ENCODE results near the gene SYT15.
"Not testable (repeated sequence)": the region's sequence is repeated elsewhere in the genome, so short reads cannot be mapped to it uniquely, and the experiment has no call there.

The SYT15 gene

DNA sequence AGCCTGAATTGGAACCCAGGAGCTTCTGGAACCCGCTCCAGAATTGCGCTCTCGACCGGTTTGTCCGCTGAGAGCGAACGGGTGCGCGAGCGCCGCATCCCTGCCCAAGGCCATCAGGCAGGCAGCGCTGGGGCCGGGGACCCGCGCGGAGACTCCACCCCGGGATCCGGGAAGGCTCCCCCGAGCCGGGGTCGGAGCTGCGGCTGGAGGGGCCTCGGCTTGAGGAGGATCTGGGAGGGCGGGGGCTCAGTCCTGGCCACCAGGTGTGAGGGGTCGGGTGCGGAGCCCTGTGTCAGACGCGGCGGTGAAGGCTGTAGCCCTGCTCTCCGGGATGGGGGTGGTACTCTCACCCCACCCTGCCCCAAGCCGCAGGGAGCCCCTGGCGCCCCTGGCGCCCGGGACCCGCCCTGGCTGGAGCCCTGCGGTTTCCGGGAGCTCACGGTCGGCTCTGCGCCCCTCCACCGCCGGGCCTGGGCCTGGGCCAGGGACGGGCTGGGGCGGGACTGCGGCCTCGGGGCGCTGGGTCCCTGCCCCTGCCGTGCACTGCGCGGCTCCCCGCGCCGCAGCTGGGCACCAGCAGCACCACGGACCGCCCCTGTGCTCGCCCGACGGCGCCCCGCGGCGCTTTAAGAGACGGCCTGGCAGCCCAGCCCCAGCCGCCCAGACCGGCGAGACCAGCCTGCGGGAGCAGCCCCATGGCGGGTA is at the start of gene SYT15:
Gene SYT15 (plus strand): TSS at position 655 of the 705 bp plus-strand sequence. CDS start 41 bp downstream, at position 696.
- not testable (repeated sequence) for DNase-seq (ENCODE audit: low read depth); H3K4me3 ChIP-seq (ENCODE audit: control insufficient read depth, low read depth, low read length)

DNA sequence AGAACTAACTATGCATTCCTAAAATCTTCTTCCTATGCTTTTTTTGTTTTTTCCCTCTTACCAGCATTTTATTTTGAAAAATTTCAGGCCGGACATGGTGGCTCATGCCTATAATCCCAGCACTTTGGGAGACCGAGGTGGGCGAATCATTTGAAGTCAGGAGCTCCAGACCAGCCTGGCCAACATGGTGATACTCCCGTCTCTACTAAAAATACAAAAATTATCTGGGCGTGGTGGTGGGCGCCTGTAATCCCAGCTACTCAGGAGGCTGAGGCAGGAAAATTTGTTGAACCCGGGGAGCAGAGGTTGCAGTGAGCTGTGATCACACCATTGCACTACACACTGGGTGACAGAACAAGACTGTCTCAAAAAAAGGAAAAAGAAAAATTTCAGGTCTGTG is 49.2 kb upstream of the SYT15 start:
- not testable (repeated sequence) for DNase-seq (ENCODE audit: low read depth); H3K4me3 ChIP-seq (ENCODE audit: control insufficient read depth, low read depth, low read length)

DNA sequence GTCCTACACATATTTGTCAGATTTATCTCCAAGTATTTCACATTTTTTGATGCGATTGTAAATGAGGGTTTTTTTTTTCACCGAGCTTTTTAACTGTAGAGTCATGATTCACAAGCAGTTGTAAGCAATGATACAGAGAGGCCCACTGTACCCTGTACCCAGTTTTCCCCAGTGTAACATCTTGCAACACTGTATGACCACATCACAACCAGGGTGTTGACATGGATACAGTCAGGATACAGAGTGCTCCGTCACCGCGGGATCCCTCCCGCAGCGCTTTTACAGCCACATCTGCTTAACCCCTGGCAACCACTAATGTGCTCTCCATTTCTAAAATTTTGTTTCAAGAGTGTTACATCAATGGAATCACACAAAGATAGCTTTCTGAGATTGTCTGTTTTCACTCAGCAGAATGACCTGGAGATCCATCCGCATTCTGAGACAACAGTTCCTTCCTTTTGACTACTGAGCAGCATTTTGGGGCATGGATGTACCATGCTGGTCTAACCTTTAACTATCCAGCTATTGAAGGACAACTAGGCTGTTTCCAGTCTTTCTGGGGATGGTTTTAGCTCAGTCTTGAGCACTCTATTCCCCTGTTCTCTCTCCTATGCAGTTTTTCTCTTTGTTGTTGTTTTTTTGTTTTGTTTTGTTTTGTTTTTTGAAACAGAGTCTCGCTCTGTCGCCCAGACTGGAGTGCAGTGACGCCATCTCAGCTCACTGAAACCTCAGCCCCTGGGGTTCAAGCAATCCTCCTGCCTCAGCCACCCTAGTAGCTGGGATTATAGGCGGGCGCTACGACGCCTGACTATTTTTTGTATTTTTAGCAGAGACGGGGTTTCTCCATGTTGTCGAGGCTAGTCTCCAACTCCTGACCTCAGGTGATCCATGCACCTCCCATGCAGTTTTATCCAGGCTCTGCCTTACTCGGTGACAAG is 48.4 kb upstream of the SYT15 start:
- H3K4me3 ChIP-seq (ENCODE audit: control insufficient read depth, low read depth, low read length), result no peak overlapping the region
- peak; percentile 99 for DNase-seq (ENCODE audit: low read depth)
- TF ChIP-seq, protein P1, sequence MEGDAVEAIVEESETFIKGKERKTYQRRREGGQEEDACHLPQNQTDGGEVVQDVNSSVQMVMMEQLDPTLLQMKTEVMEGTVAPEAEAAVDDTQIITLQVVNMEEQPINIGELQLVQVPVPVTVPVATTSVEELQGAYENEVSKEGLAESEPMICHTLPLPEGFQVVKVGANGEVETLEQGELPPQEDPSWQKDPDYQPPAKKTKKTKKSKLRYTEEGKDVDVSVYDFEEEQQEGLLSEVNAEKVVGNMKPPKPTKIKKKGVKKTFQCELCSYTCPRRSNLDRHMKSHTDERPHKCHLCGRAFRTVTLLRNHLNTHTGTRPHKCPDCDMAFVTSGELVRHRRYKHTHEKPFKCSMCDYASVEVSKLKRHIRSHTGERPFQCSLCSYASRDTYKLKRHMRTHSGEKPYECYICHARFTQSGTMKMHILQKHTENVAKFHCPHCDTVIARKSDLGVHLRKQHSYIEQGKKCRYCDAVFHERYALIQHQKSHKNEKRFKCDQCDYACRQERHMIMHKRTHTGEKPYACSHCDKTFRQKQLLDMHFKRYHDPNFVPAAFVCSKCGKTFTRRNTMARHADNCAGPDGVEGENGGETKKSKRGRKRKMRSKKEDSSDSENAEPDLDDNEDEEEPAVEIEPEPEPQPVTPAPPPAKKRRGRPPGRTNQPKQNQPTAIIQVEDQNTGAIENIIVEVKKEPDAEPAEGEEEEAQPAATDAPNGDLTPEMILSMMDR (conservative IDR thresholded peaks at IDR 0.05; ENCODE audit: control insufficient read depth, insufficient read depth, low read depth, low read length), result no peak

DNA sequence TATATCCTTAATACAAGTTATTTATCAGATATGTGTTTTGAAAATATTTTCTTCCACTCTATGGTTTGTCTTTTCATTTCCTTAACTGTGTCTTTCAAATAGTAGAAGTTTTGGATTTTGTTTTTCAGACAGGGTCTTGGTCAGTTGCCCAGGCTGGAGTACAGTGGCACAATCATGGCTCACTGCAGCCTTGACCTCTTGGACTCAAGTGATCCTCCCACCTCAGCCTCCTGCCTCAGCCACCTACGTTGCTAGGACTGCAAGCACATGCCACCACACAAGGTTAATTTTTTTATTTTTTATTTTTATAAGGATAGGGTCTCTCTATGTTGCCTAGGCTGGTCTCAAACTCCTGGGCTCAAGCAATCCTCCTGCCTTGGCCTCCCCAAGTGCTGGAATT is 46.7 kb upstream of the SYT15 start:
- DNase-seq (ENCODE audit: low read depth); H3K4me3 ChIP-seq (ENCODE audit: control insufficient read depth, low read depth, low read length): not testable (repeated sequence)

GRCh38 chr10:46534828-46535524 is 44.0 kb upstream of the SYT15 start:
- no peak overlapping the region for H3K4me3 ChIP-seq (ENCODE audit: control insufficient read depth, low read depth, low read length)
- DNase-seq (ENCODE audit: low read depth), result no peak
- TF ChIP-seq, protein P1 (conservative IDR thresholded peaks at IDR 0.05; ENCODE audit: control insufficient read depth, insufficient read depth, low read depth, low read length), result no peak

- no peak overlapping the region for H3K4me3 ChIP-seq (ENCODE audit: control insufficient read depth, low read depth, low read length)
- DNase-seq (ENCODE audit: low read depth), result no peak
- TF ChIP-seq, protein P1 (conservative IDR thresholded peaks at IDR 0.05; ENCODE audit: control insufficient read depth, insufficient read depth, low read depth, low read length), result no peak
Observed at GRCh38 chr10:46536171-46536570, 42.8 kb upstream of the SYT15 start.

GRCh38 chr10:46536781-46537180 is 42.1 kb upstream of the SYT15 start:
- H3K4me3 ChIP-seq (ENCODE audit: control insufficient read depth, low read depth, low read length), result no peak overlapping the region
- no peak for DNase-seq (ENCODE audit: low read depth)
- TF ChIP-seq, protein P1 (conservative IDR thresholded peaks at IDR 0.05; ENCODE audit: control insufficient read depth, insufficient read depth, low read depth, low read length), result no peak

DNA sequence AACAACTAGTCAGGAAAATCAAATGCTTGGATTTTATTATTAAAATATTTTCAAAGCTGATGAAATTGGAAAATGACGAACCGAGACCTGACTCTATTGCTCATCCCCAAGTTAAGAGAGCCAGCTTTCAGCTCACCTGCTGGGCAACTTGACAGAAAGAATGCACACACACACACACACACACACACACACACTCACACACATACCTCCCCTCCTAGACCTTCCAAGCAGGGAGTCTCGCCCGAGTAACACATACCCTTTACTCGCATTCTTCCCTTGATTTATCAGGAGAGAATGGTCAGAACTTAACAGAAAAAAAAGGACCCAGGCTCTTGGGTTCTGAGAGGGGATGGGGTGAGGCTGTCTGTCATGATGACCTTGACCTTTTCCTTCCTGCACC is 41.6 kb upstream of the SYT15 start:
- no peak for DNase-seq (ENCODE audit: low read depth)
- TF ChIP-seq, protein P1 (conservative IDR thresholded peaks at IDR 0.05; ENCODE audit: control insufficient read depth, insufficient read depth, low read depth, low read length), result no peak
- H3K4me3 ChIP-seq (ENCODE audit: control insufficient read depth, low read depth, low read length), result no peak overlapping the region

All from fibroblast of mammary gland (primary cell).